Prostate gland (tissue), 2 donors: ENCODE measurements around the gene TEX261. TPM values are rescaled to one million over a fixed set of nuclear protein-coding genes. Genes with fewer than 3 reads are reported as not detected.

Source experiments
- DNase-seq: peaks from one replicate; pipeline ENCODE4 v3.0.0-alpha.2; 2019; ENCODE audit warnings: low spot score
- H3K27ac ChIP-seq, 2 donors: fragments of 200-600 bp; sonication (generic); 2 replicates each; pipeline ENCODE4 v1.5.1; 2017 to 2019
- H3K27me3 ChIP-seq: fragments of 200-600 bp; sonication (generic); replicated peaks from 2 replicates; pipeline ENCODE4 v1.5.1; 2019; ENCODE audit not compliant: insufficient read depth
- H3K36me3 ChIP-seq, 2 donors: fragments of 200-600 bp; sonication (generic); 1 replicate in 1 of 2; 2 replicates in 1 of 2; pipeline versions ENCODE4 v1.5.1 to v1.8.1; 2017 to 2019
- H3K4me1 ChIP-seq: fragments of 200-600 bp; sonication (generic); replicated peaks from 2 replicates; pipeline ENCODE4 v1.5.1; 2019
- H3K4me3 ChIP-seq, 2 donors: fragments of 200-600 bp; sonication (generic); 2 replicates each; pipeline ENCODE4 v1.5.1; 2017 to 2019
- H3K9me3 ChIP-seq: fragments of 200-600 bp; sonication (generic); 2 replicates; pipeline ENCODE4 v1.5.1; 2017
- POLR2A ChIP-seq: fragments of 450-650 bp; IDR thresholded peaks from one replicate; pipeline ENCODE4 v1.6.1; 2016; ENCODE audit warnings: antibody characterized with exemption, mild to moderate bottlenecking
- POLR2AphosphoS5 ChIP-seq: sonication (generic); formaldehyde crosslinking; IDR thresholded peaks from one replicate; pipeline ENCODE4 v1.6.1; 2017; ENCODE audit warnings: antibody characterized with exemption
- WGBS: methylation state at CpG from one replicate; pipeline ENCODE4 v1.1.5; 2018; 5-methylcytosine and 5-hydroxymethylcytosine counted together
- intact Hi-C: fragments of 100-400 bp; cut with DNase I; formaldehyde crosslinking; loops from one replicate; pipeline ENCODE4 v1.14.2; 2022
- total RNA-seq, 2 donors: library from RNA; depleted of rRNA; stranded (reverse); fragments of >200 nt; gene quantifications; one replicate each; pipeline ENCODE4 v1.1.0, GENCODE V29; 2016
- TF ChIP-seq, protein P1 (sequence below), 4 experiments: fragments of 200-600 bp in 2 of 4; fragments of 450-650 bp in 2 of 4; sonication (generic) in 2 of 4; IDR thresholded peaks; 1 replicate in 3 of 4; 2 replicates in 1 of 4; pipeline ENCODE4 v1.5.1; 2016 to 2019; ENCODE audit warnings: antibody characterized with exemption in 4 of 4, mild to moderate bottlenecking in 2 of 4, moderate library complexity in 2 of 4

Gene TEX261
- total RNA-seq, 2 donors from 2014 or later: 41.4 to 45.2 TPM

DNA sequence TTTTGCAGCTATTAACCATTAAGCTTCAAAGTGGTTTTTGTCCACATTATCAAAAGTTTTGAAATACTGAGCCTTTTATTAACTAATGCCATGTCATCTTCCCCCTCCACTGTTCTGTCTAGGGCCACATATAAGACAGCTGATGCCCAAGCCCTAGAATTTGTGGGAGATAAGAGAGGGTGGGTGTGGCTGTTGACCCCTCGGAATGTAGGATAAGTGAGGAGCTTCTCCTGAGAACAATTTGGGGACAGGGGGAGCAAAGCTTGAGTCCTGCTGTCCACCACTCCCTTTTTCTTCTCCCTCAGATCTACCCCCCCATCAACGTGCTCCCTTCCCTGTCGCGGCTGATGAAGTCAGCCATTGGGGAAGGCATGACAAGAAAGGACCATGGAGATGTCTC, 30.5 kb downstream of the TEX261 start:
- intact Hi-C loops: no loop called here
- Histone ChIP-seq H3K9me3 (no peaks in the 10 kb centered on the region), H3K4me3 (no peak overlapping the region), H3K27ac (no peak overlapping the region), H3K27me3 (peaks cover 3% of the 10 kb centered on the region), H3K36me3 (no peaks in the 10 kb centered on the region), H3K4me1 (no peaks in the 10 kb centered on the region)
- TF ChIP-seq, protein P1, sequence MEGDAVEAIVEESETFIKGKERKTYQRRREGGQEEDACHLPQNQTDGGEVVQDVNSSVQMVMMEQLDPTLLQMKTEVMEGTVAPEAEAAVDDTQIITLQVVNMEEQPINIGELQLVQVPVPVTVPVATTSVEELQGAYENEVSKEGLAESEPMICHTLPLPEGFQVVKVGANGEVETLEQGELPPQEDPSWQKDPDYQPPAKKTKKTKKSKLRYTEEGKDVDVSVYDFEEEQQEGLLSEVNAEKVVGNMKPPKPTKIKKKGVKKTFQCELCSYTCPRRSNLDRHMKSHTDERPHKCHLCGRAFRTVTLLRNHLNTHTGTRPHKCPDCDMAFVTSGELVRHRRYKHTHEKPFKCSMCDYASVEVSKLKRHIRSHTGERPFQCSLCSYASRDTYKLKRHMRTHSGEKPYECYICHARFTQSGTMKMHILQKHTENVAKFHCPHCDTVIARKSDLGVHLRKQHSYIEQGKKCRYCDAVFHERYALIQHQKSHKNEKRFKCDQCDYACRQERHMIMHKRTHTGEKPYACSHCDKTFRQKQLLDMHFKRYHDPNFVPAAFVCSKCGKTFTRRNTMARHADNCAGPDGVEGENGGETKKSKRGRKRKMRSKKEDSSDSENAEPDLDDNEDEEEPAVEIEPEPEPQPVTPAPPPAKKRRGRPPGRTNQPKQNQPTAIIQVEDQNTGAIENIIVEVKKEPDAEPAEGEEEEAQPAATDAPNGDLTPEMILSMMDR (IDR thresholded peaks at IDR 0.05): no peak
- no peak for TF ChIP-seq POLR2A
- TF ChIP-seq POLR2AphosphoS5: no peak
- 68% methylated on average over 4 of the region's 4 CpGs for WGBS
- no peak for DNase-seq

DNA sequence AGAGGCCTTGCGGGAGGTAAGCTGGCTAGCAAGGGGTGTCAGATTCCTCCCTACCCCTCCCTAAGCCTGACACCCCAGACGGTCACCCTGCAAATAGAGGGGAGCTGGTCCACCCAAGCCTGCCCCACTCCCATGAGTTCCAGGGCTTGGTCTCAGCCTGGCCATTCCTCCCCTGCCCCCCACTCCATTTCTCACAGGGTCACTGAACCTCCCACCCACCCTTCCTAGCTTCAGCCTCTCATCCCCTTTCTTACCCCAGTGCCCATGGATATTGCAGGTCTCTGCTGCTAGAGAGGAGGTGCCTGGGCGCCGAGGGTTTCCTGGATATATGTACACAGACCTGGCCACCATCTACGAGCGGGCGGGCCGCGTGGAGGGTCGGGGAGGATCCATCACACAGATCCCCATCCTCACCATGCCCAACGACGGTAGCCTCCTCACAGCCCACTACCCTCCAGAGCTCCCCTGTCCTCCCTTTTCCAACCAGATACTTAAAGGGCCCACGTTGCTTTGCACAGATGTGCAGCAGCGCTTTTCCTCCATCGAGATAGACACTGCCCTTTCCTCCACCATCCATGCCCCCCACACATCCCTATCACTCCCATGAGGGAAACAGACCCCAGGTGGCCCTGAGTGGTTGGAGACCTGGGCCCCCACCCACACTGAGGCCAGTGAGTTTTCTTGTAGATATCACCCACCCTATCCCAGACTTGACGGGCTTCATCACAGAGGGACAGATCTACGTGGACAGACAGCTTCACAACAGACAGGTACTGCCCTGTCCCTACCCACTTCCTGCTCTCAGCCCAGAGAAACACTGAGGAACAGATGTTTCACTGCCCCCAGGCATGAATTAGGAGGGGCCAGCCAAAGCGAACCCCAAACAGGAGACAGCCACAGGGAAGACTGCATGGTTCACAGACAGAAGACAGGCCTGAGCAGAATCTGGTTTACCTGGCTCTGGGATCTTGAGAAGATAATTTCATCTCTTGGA, 31.5 kb downstream of the TEX261 start:
- Histone ChIP-seq H3K27me3 (peaks cover 3% of the 10 kb centered on the region), H3K4me3 (no peak overlapping the region), H3K36me3 (no peaks in the 10 kb centered on the region), H3K9me3 (no peaks in the 10 kb centered on the region), H3K27ac (no peak overlapping the region), H3K4me1 (no peaks in the 10 kb centered on the region)
- intact Hi-C loops: no loop called here
- WGBS: 68% methylated on average over 18 of the region's 18 CpGs
- no peak for DNase-seq
- TF ChIP-seq, protein P1 (IDR thresholded peaks at IDR 0.05): no peak
- TF ChIP-seq POLR2AphosphoS5: no peak
- no peak for TF ChIP-seq POLR2A

DNA sequence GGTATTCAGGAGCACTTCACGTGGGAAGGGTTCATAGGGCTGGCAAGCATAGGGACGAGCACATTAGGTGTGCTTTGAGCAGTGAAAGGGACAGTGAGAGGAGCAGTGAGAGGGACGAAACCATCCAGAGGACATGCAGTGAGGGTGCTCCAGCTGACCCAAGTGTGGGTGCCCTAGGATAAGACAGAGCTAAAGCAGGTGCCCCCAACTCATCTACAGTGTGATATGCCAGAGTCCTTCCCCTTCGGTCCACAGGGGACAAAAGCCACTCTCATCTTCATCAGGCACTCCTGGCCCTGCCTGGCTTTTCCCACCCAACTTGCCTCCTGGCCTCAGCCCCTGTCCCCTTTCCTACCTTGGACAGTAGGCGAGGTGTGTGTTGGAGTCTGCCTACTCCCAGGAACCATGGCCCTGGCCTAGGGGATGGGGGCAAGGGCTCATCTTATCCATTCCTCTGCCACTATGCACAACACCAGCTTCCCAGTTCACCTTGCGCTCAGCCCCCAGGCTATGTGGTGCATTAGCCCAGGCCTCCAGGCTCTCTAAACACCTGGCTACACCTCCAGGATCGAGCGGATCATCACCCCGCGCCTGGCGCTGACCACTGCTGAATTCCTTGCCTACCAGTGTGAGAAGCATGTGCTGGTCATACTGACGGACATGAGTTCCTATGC, 32.3 kb downstream of the TEX261 start:
- no peaks in the 10 kb centered on the region for H3K4me1 ChIP-seq
- intact Hi-C loops: no loop called here
- DNase-seq: no peak
- 76% methylated on average over 12 of the region's 12 CpGs for WGBS
- no peaks in the 10 kb centered on the region for H3K9me3 ChIP-seq
- no peak for TF ChIP-seq POLR2A
- TF ChIP-seq POLR2AphosphoS5: no peak
- TF ChIP-seq, protein P1 (IDR thresholded peaks at IDR 0.05): no peak
- H3K4me3 ChIP-seq: no peak overlapping the region
- no peak overlapping the region for H3K27ac ChIP-seq
- H3K27me3 ChIP-seq: peaks cover 3% of the 10 kb centered on the region
- no peaks in the 10 kb centered on the region for H3K36me3 ChIP-seq

DNA sequence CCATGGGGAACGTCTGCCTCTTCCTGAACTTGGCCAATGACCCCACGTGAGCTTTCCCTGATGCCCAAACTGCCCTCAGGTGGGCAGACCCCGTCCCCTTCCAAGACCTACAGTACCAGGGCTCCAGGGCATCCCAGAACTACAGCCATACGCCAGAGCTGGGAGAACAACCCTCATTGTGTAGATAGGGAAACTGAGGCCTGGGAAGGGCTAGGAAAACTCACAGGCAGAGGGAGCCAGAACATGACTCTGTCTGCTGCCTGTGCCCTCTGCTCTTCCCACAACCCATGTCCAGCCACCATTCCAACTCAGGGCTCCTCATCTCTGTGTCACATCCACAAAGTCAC, 33.1 kb downstream of the TEX261 start:
- 81% methylated on average over 4 of the region's 4 CpGs for WGBS
- DNase-seq: no peak
- TF ChIP-seq, protein P1 (IDR thresholded peaks at IDR 0.05): no peak
- no peak for TF ChIP-seq POLR2A
- no peak for TF ChIP-seq POLR2AphosphoS5

More for the DNA sequence above, 33.1 kb downstream of the TEX261 start:
- Histone ChIP-seq H3K4me3 (no peak overlapping the region), H3K4me1 (no peaks in the 10 kb centered on the region), H3K36me3 (no peaks in the 10 kb centered on the region), H3K27ac (no peak overlapping the region), H3K27me3 (peaks cover 3% of the 10 kb centered on the region), H3K9me3 (no peaks in the 10 kb centered on the region)
- intact Hi-C loops: no loop called here
